Measurements from ENCODE around the gene DNAJC3.

DNA sequence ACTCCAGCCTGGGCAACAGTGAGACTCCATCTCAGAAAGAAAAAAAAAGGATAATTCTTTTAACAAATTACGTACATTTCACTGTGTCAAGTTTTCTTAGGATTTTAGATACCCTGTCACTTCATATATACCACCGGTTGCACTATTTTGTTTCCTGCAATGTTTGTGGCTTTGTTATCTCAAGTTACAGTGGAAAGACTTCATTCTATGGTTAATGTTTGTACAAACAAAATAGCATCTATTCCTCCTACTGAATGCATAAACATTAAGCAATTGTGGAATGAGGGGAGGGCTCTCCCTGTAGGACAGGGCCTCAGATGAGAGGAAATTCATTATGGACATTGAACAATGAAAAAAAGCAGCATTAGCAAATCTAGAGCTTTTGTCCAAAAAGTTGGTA, 120.1 kb downstream of the DNAJC3 start:
- TF ChIP-seq EZH2phosphoT487 (conservative IDR thresholded peaks at IDR 0.05; ENCODE audit: low read length): no peak
- no peak for TF ChIP-seq CTCF (IDR thresholded peaks at IDR 0.05; ENCODE audit: insufficient read depth, low read length, poor library complexity, severe bottlenecking)
